ENCODE measurements around the gene LIX1L. TPM values are rescaled to one million over a fixed set of nuclear protein-coding genes. Genes with fewer than 3 reads are reported as not detected.

LIX1L gene
- total and polyA plus RNA-seq, 2 of the 4 experiments (the other 2 are of a cell fraction), result 14.7 to 28.8 TPM

DNA sequence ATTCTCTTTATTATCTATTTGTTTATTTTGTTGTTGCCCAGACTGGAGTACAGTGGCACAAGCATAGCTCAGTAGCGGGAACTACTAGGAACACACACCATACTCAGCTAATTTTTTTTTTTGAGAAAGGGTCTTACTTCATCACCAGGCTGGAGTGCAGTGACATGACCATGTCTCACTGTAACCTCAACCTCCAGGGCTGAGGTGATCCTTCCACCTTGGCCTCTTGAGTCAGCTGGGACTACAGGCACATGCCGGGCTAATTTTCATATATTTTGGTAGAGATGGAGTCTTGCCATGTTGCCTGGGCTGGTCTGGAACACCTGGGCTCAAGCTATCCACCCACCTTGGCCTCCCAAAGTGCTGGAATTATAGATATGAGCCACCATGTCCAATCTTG is 43.9 kb upstream of the LIX1L start:
- H3K4me2 ChIP-seq (ENCODE audit: low read depth, low read length), result no peak overlapping the region
- H2AK5ac ChIP-seq (ENCODE audit: low read depth, low read length), result no peak overlapping the region
- no peak overlapping the region for H2BK5ac ChIP-seq (ENCODE audit: low read depth, low read length, poor library complexity, severe bottlenecking)
- H3K9ac ChIP-seq (ENCODE audit: low read depth, low read length), result no peak overlapping the region
- no peak overlapping the region for H2BK15ac ChIP-seq (ENCODE audit: low read depth, low read length)
- no peak overlapping the region for H3K4me3 ChIP-seq (ENCODE audit: insufficient read depth, low read depth, low read length)
- H2BK120ac ChIP-seq (ENCODE audit: low read depth, low read length), result no peak overlapping the region
- in situ Hi-C loops (cut with MboI; ENCODE audit: low sequenced_read_pairs), result no loop called here
- no peak overlapping the region for H3K14ac ChIP-seq (replicated peaks; ENCODE audit: low read depth, low read length)
- H3K9me1 ChIP-seq (ENCODE audit: insufficient read depth, low read length), result no peaks in the 10 kb centered on the region
- H3K4me1 ChIP-seq (ENCODE audit: control insufficient read depth, insufficient read depth, low read length), result peaks cover 4% of the 10 kb centered on the region
- no peak overlapping the region for H3K27ac ChIP-seq (ENCODE audit: insufficient read depth, low read length)
- no peaks in the 10 kb centered on the region for H4K20me1 ChIP-seq (ENCODE audit: insufficient read depth, low read length)
- no peak overlapping the region for H4K5ac ChIP-seq (ENCODE audit: low read depth, low read length)
- H3K56ac ChIP-seq (ENCODE audit: extremely low read depth, insufficient read depth, low read length), result no peak overlapping the region
- no peak overlapping the region for H3K4ac ChIP-seq (ENCODE audit: low read depth, low read length)
- BruUV-seq (replicated peaks), result no TSS peak
- no peaks in the 10 kb centered on the region for H3K27me3 ChIP-seq (ENCODE audit: control insufficient read depth, insufficient read depth, low read length)
- ATAC-seq (ENCODE audit: low read depth) (no peak), DNase-seq (no peak)
- WGBS, 2 experiments (ENCODE audit: extremely low coverage in 2 of 2, insufficient read length in 1 of 2), result no CpG with 5 or more reads among the region's 2 CpGs
- CTCF ChIA-PET, result no interaction called here
- no peak overlapping the region for H3K18ac ChIP-seq (ENCODE audit: low read depth, low read length)
- H3K36me3 ChIP-seq (ENCODE audit: control insufficient read depth, insufficient read depth, low read length), result no peaks in the 10 kb centered on the region
- no peaks in the 10 kb centered on the region for H3K9me3 ChIP-seq (ENCODE audit: control insufficient read depth, insufficient read depth, low read length)
- H2BK20ac ChIP-seq (ENCODE audit: low read depth, low read length), result no peak overlapping the region
- POLR2A ChIA-PET (ENCODE audit: unreplicated experiment), result no interaction called here
- TF ChIP-seq ELK1 (IDR thresholded peaks at IDR 0.05; ENCODE audit: borderline replicate concordance, low read depth, low read length), result no peak
- TF ChIP-seq RAD21 (IDR thresholded peaks at IDR 0.05; ENCODE audit: low read length), result no peak
- H2AK9ac ChIP-seq (replicated peaks; ENCODE audit: low read depth, low read length, poor library complexity), result no peak overlapping the region
- intact Hi-C loops (cut with micrococcal nuclease), result no loop called here
- H4K8ac ChIP-seq (ENCODE audit: low read depth in 2 of 2, low read length in 2 of 2), result no peak overlapping the region
- dilution Hi-C loops (cut with HindIII; ENCODE audit: low sequenced_read_pairs, unreplicated experiment), result no loop called here
- H3K23ac ChIP-seq (ENCODE audit: low read depth, low read length), result no peak overlapping the region
- no peak overlapping the region for H2AFZ ChIP-seq (replicated peaks; ENCODE audit: low read length, poor library complexity)
- H3K79me1 ChIP-seq (ENCODE audit: low read depth in 1 of 2, low read length in 2 of 2), result peaks cover 5 to 6% of the 10 kb centered on the region in 2 experiments; a peak in 3 of 4 replicates
- H4K91ac ChIP-seq (ENCODE audit: insufficient read depth, low read depth, low read length), result no peak overlapping the region

Data from IMR-90 (cell line).